ENCODE results near the gene MMP15. TPM values are rescaled to one million over a fixed set of nuclear protein-coding genes. Genes with fewer than 3 reads are reported as not detected.

Gene MMP15
- total RNA-seq, 1 donor from 2014 or later = 7.2 TPM

DNA sequence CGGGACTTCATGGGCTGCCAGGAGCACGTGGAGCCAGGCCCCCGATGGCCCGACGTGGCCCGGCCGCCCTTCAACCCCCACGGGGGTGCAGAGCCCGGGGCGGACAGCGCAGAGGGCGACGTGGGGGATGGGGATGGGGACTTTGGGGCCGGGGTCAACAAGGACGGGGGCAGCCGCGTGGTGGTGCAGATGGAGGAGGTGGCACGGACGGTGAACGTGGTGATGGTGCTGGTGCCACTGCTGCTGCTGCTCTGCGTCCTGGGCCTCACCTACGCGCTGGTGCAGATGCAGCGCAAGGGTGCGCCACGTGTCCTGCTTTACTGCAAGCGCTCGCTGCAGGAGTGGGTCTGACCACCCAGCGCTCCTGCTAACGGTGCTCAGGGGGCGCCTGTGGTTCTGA, 19.5 kb downstream of the MMP15 start:
- no peak overlapping the region for H3K4me3 Mint-ChIP-seq
- H2AFZ ChIP-seq (replicated peaks) = no peak overlapping the region
- no peak overlapping the region for H3K4me3 ChIP-seq

GRCh38 chr16:58046054-58046881, 20.7 kb downstream of the MMP15 start:
- H3K4me2 ChIP-seq = no peak overlapping the region
- no peak overlapping the region for H3K27ac Mint-ChIP-seq
- no peaks in the 10 kb centered on the region for H4K20me1 ChIP-seq (ENCODE audit: low read depth)
- no peak overlapping the region for H3K27ac ChIP-seq
- H3K9me3 Mint-ChIP-seq = no peaks in the 10 kb centered on the region
- H3F3A ChIP-seq (ENCODE audit: low read depth) = peaks cover 4% of the 10 kb centered on the region
- TF ChIP-seq, protein P1, sequence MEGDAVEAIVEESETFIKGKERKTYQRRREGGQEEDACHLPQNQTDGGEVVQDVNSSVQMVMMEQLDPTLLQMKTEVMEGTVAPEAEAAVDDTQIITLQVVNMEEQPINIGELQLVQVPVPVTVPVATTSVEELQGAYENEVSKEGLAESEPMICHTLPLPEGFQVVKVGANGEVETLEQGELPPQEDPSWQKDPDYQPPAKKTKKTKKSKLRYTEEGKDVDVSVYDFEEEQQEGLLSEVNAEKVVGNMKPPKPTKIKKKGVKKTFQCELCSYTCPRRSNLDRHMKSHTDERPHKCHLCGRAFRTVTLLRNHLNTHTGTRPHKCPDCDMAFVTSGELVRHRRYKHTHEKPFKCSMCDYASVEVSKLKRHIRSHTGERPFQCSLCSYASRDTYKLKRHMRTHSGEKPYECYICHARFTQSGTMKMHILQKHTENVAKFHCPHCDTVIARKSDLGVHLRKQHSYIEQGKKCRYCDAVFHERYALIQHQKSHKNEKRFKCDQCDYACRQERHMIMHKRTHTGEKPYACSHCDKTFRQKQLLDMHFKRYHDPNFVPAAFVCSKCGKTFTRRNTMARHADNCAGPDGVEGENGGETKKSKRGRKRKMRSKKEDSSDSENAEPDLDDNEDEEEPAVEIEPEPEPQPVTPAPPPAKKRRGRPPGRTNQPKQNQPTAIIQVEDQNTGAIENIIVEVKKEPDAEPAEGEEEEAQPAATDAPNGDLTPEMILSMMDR (IDR thresholded peaks at IDR 0.05) = no peak
- TF ChIP-seq EZH2 (IDR thresholded peaks at IDR 0.05) (no peak), EZH2phosphoT487 (IDR thresholded peaks at IDR 0.05) (no peak)
- peaks cover 12% of the 10 kb centered on the region for H3K4me1 ChIP-seq
- H3K36me3 Mint-ChIP-seq = no peaks in the 10 kb centered on the region
- no peaks in the 10 kb centered on the region for H3K27me3 ChIP-seq
- peaks cover 20% of the 10 kb centered on the region for H3K4me1 Mint-ChIP-seq
- H2AFZ ChIP-seq (replicated peaks) = no peak overlapping the region
- H3K4me3 ChIP-seq = no peak overlapping the region
- H3K36me3 ChIP-seq = no peaks in the 10 kb centered on the region
- no peak for DNase-seq (ENCODE audit: low spot score)
- no peak overlapping the region for H3K4me3 Mint-ChIP-seq
- H3K9ac ChIP-seq = no peak overlapping the region
- peaks cover 2% of the 10 kb centered on the region for H3K27me3 Mint-ChIP-seq (ENCODE audit: insufficient read depth, low read depth)
- H3K79me2 ChIP-seq (ENCODE audit: low read depth) = no peaks in the 10 kb centered on the region
- H3K9me3 ChIP-seq (ENCODE audit: low read depth) = no peaks in the 10 kb centered on the region

More for the DNA sequence above, 19.5 kb downstream of the MMP15 start:
- Mint-ChIP-seq H3K9me3 (no peaks in the 10 kb centered on the region), H3K4me1 (peaks cover 14% of the 10 kb centered on the region), H3K27ac (no peak overlapping the region), H3K27me3 (ENCODE audit: insufficient read depth, low read depth) (peaks cover 2% of the 10 kb centered on the region), H3K36me3 (no peaks in the 10 kb centered on the region)
- Histone ChIP-seq H3K4me1 (peaks cover 12% of the 10 kb centered on the region), H3K9me3 (ENCODE audit: low read depth) (no peaks in the 10 kb centered on the region), H3K79me2 (ENCODE audit: low read depth) (no peaks in the 10 kb centered on the region), H3K27me3 (no peaks in the 10 kb centered on the region), H3F3A (ENCODE audit: low read depth) (peaks cover 4% of the 10 kb centered on the region), H4K20me1 (ENCODE audit: low read depth) (no peaks in the 10 kb centered on the region), H3K36me3 (no peaks in the 10 kb centered on the region), H3K27ac (no peak overlapping the region), H3K4me2 (no peak overlapping the region), H3K9ac (no peak overlapping the region)
- TF ChIP-seq, protein P1 (IDR thresholded peaks at IDR 0.05) = no peak
- TF ChIP-seq EZH2 (IDR thresholded peaks at IDR 0.05) (no peak), EZH2phosphoT487 (IDR thresholded peaks at IDR 0.05) (no peak)
- no peak for DNase-seq (ENCODE audit: low spot score)

DNA sequence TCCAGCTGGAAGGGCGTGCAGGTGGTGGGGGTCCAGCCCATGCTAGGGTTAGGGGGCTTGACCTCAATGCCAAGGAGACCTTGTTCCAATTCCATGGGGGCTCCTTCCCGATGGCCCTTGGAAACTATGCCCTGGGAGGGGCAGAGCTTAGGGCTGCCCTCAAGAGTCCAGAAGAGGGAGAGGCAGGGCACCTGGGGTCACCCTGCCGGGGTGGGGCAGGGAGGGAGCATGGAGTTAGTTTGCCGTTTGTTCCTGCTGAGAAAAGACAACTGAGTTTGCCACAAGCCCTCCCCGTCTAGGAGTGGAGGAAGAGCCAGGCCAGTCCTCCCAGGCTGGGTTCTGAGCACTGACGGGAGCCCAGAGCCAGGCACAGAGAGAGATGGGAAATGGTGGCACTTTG, 21.4 kb downstream of the MMP15 start:
- no peaks in the 10 kb centered on the region for H3K79me2 ChIP-seq (ENCODE audit: low read depth)
- no peaks in the 10 kb centered on the region for H3K9me3 ChIP-seq (ENCODE audit: low read depth)
- Mint-ChIP-seq H3K27me3 (ENCODE audit: insufficient read depth, low read depth) (peaks cover 2% of the 10 kb centered on the region), H3K27ac (peak overlapping the region; percentile 46), H3K9me3 (no peaks in the 10 kb centered on the region), H3K4me3 (no peak overlapping the region), H3K4me1 (peaks cover 20% of the 10 kb centered on the region), H3K36me3 (no peaks in the 10 kb centered on the region)
- no peak overlapping the region for H3K27ac ChIP-seq
- H3K27me3 ChIP-seq = no peaks in the 10 kb centered on the region
- H3K36me3 ChIP-seq = no peaks in the 10 kb centered on the region
- no peak overlapping the region for H3K9ac ChIP-seq
- no peak overlapping the region for H3K4me3 ChIP-seq
- H3F3A ChIP-seq (ENCODE audit: low read depth) = peaks cover 4% of the 10 kb centered on the region
- TF ChIP-seq, protein P1 (IDR thresholded peaks at IDR 0.05) = no peak
- TF ChIP-seq EZH2 (IDR thresholded peaks at IDR 0.05) = no peak
- TF ChIP-seq EZH2phosphoT487 (IDR thresholded peaks at IDR 0.05) = no peak
- H4K20me1 ChIP-seq (ENCODE audit: low read depth) = no peaks in the 10 kb centered on the region
- H3K4me2 ChIP-seq = no peak overlapping the region
- H3K4me1 ChIP-seq = peaks cover 12% of the 10 kb centered on the region
- no peak overlapping the region for H2AFZ ChIP-seq (replicated peaks)
- DNase-seq (ENCODE audit: low spot score) = no peak

All from neural progenitor cell (in vitro differentiated cells).